Upper lobe of left lung (tissue), 4 donors: ENCODE measurements around the gene CSNK1G1.

Experiments
- CTCF ChIP-seq, 6 experiments: fragments of 450-650 bp in 4 of 6; fragments of 200-600 bp in 2 of 6; sonication (generic) in 2 of 6; IDR thresholded peaks; one replicate each; pipeline ENCODE4 v1.5.1; 2016 to 2019; ENCODE audit warnings: antibody characterized with exemption in 6 of 6
- EP300 ChIP-seq, 4 donors: sonication (generic); formaldehyde crosslinking; IDR thresholded peaks; one replicate each; pipeline ENCODE4 v1.5.1; 2017; ENCODE audit warnings: antibody characterized with exemption in 4 of 4, control low read depth in 2 of 4
- POLR2A ChIP-seq, 4 donors: fragments of 450-650 bp; IDR thresholded peaks; one replicate each; pipeline ENCODE4 v1.5.1; 2016 to 2017; ENCODE audit warnings: antibody characterized with exemption in 4 of 4, mild to moderate bottlenecking in 2 of 4
- POLR2AphosphoS5 ChIP-seq, 2 donors: sonication (generic); formaldehyde crosslinking; IDR thresholded peaks; one replicate each; pipeline ENCODE4 v1.5.1; 2017; ENCODE audit warnings: antibody characterized with exemption in 2 of 2

GRCh38 chr15:64211696-64212095 is 144.3 kb downstream of the CSNK1G1 start:
- TF ChIP-seq CTCF (IDR thresholded peaks at IDR 0.05) (no peak), EP300 (IDR thresholded peaks at IDR 0.05) (no peak), POLR2AphosphoS5 (IDR thresholded peaks at IDR 0.05) (no peak), POLR2A (IDR thresholded peaks at IDR 0.05) (no peak)
